Femur (tissue), 1 donor: ENCODE measurements around the gene DNAAF2.
"Not testable (repeated sequence)": the region's sequence is repeated elsewhere in the genome, so short reads cannot be mapped to it uniquely, and the experiment has no call there.

Experiments used
- DNase-seq: peaks from one replicate; pipeline ENCODE4 v3.0.0-alpha.2; 2017

The DNAAF2 gene

GRCh38 chr14:49634547-49635334 lies at the start of gene DNAAF2:
TSS of gene DNAAF2 (minus strand) at chr14:49635244. CDS start at chr14:49635149, 95 bp downstream.
- DNase-seq: peak; percentile 83

- no peak for DNase-seq
Observed at GRCh38 chr14:49679271-49679670, 44.2 kb upstream of the DNAAF2 start.

GRCh38 chr14:49677643-49678042 lies 42.6 kb upstream of the DNAAF2 start:
- DNase-seq: no peak

GRCh38 chr14:49673586-49673985 lies 38.5 kb upstream of the DNAAF2 start:
- no peak for DNase-seq

- DNase-seq: no peak
Observed at GRCh38 chr14:49670475-49670874, 35.4 kb upstream of the DNAAF2 start.

- no peak for DNase-seq
Observed at GRCh38 chr14:49659526-49660455, 24.7 kb upstream of the DNAAF2 start.

- not testable (repeated sequence) for DNase-seq
Observed at GRCh38 chr14:49657500-49657899, 22.5 kb upstream of the DNAAF2 start.

GRCh38 chr14:49654511-49654910 lies 19.5 kb upstream of the DNAAF2 start:
- no peak for DNase-seq

GRCh38 chr14:49653508-49653907 lies 18.5 kb upstream of the DNAAF2 start:
- no peak for DNase-seq

GRCh38 chr14:49642163-49642562 lies 7.1 kb upstream of the DNAAF2 start:
- no peak for DNase-seq

- no peak for DNase-seq
Observed at GRCh38 chr14:49641697-49642129, 6.7 kb upstream of the DNAAF2 start.

- DNase-seq: no peak
Observed at GRCh38 chr14:49640540-49641417, 5.7 kb upstream of the DNAAF2 start.

- DNase-seq: no peak
Observed at GRCh38 chr14:49637534-49638078, 2.6 kb upstream of the DNAAF2 start.

- DNase-seq: no peak
Observed at GRCh38 chr14:49636866-49637265, 1.8 kb upstream of the DNAAF2 start.

GRCh38 chr14:49633640-49634546 lies 1.2 kb downstream of the DNAAF2 start:
- peak; percentile 97 for DNase-seq

GRCh38 chr14:49623941-49624839 lies 10.9 kb downstream of the DNAAF2 start:
- no peak for DNase-seq

- DNase-seq: no peak
Observed at GRCh38 chr14:49623387-49623786, 11.7 kb downstream of the DNAAF2 start.

GRCh38 chr14:49622022-49622607 lies 12.9 kb downstream of the DNAAF2 start:
- no peak for DNase-seq

GRCh38 chr14:49621114-49621881 lies 13.7 kb downstream of the DNAAF2 start:
- DNase-seq: peak; percentile 82
